HepG2 (cell line): ENCODE data around the gene TNPO3. TPM values are rescaled to one million over a fixed set of nuclear protein-coding genes. Genes with fewer than 3 reads are reported as not detected.

Source experiments
- ARID4A ChIP-seq: sonication (generic); formaldehyde crosslinking; IDR thresholded peaks from 2 replicates; pipeline ENCODE4 v1.5.0; 2020; ENCODE audit warnings: mild to moderate bottlenecking, missing genetic modification reagents, borderline replicate concordance
- SMARCC2 ChIP-seq: fragments of 450-650 bp; IDR thresholded peaks from 2 replicates; pipeline ENCODE4 v1.6.1; 2017; ENCODE audit warnings: antibody characterized with exemption, mild to moderate bottlenecking
- SOX13 ChIP-seq, 3 experiments: fragments of 450-650 bp in 1 of 3; sonication (generic) in 1 of 3; formaldehyde crosslinking in 1 of 3; IDR thresholded peaks in 2 of 3; conservative IDR thresholded peaks in 1 of 3; 2 replicates each; pipeline versions ENCODE4 v1.5.0 to v1.6.1; 2016 to 2020; ENCODE audit warnings: antibody characterized with exemption in 1 of 3, mild to moderate bottlenecking in 1 of 3, missing compliant biosample characterization in 1 of 3, missing genetic modification reagents in 1 of 3, moderate library complexity in 1 of 3
- polyA plus RNA-seq, 8 experiments: library from polyadenylated mRNA; depleted of rRNA in 3 of 8; stranded (reverse) in 7 of 8; unstranded in 1 of 8; fragments of >200 nt; fragmentation: Illumina TruSeq in 4 of 8; extraction: Trizol in 4 of 8; gene quantifications; 2 replicates each; pipeline versions ENCODE4 v1.2.1 to v1.2.3, GENCODE V29; 2011 to 2016; ENCODE audit warnings: low read depth in 4 of 8, missing spikeins in 1 of 8, mixed read lengths in 1 of 8; ENCODE audit not compliant: insufficient read depth in 1 of 8
- total RNA-seq, 5 experiments: library from RNA; depleted of rRNA; stranded (reverse); fragments of >200 nt; fragmentation: Illumina TruSeq; extraction: Trizol; gene quantifications; 2 replicates each; pipeline ENCODE4 v1.2.3, GENCODE V29; 2016; ENCODE audit warnings: low read depth in 1 of 5
- TF ChIP-seq, protein P1 (sequence below): sonication (generic); formaldehyde crosslinking; IDR thresholded peaks from 2 replicates; pipeline ENCODE4 v1.5.1; 2020; ENCODE audit warnings: mild to moderate bottlenecking, missing genetic modification reagents, borderline replicate concordance

TNPO3 gene
- total and polyA plus RNA-seq, 2 of the 13 experiments (the other 11 are each of a cell fraction or from before 2014, with no cell fraction given), result 23.8 to 44.6 TPM

- TF ChIP-seq, protein P1, sequence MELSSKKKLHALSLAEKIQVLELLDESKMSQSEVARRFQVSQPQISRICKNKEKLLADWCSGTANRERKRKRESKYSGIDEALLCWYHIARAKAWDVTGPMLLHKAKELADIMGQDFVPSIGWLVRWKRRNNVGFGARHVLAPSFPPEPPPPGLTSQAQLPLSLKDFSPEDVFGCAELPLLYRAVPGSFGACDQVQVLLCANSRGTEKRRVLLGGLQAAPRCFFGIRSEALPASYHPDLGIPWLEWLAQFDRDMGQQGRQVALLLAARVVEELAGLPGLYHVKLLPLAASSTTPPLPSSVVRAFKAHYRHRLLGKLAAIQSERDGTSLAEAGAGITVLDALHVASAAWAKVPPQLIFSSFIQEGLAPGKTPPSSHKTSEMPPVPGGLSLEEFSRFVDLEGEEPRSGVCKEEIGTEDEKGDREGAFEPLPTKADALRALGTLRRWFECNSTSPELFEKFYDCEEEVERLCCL (CRISPR knock-in tag), result no peak
- TF ChIP-seq SOX13 (IDR thresholded peaks at IDR 0.05) (no peak), SOX13 (CRISPR knock-in tag; conservative IDR thresholded peaks at IDR 0.05 in 1 of 2, IDR thresholded peaks at IDR 0.05 in 1 of 2) (no peak), ARID4A (no peak), SMARCC2 (no peak)
Measured at GRCh38 chr7:128931965-128932861, 122.7 kb downstream of the TNPO3 start (continued).
